ENCODE measurements around the gene UGT1A8. TPM values are rescaled to one million over a fixed set of nuclear protein-coding genes. Genes with fewer than 3 reads are reported as not detected.
"Not testable (repeated sequence)": the region's sequence is repeated elsewhere in the genome, so short reads cannot be mapped to it uniquely, and the experiment has no call there.

The UGT1A8 gene
- total RNA-seq, 1 donor from 2014 or later, result not detected

DNA sequence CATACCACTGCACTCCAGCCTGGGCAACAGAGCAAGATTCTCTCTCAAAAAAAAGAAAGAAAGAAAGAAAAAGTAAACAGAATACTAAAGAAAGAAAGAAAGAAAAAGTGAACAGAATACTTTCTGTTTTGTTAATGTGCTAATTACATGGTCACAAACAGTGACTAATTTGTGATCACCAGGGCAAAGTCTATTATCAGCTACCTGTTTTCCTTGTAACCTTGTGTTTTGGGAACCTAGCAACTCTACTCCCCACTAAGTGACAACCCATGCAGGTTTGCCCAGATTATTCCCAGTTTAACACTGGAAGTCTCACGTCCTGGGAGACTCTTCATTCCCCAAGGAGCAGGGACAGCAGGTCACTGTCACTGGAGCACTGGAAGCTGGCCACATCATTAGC, 37.6 kb downstream of the UGT1A8 start:
- no peak for TF ChIP-seq CTCF (IDR thresholded peaks at IDR 0.05)
- H3K36me3 Mint-ChIP-seq (ENCODE audit: unreplicated experiment), result no peaks in the 10 kb centered on the region

DNA sequence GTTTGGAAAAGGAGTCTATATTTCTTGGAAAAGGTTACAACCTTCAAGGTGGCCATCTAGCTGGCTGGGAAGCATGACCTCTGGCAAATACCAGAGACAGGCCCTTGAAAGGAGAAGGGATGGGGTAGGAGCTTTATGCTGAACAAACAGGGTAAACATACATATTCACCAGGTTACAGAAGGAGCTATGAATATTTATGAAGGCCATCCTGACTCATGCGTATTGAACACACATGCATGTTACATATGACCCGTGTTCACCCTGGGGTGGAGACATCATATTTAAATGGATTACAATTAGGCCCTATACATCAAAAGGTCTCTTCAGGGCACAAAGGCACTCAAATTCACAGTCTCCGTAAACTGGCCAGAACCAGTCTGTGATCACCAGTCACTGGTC, 38.5 kb downstream of the UGT1A8 start:
- H3K27ac Mint-ChIP-seq (ENCODE audit: unreplicated experiment); H3K36me3 Mint-ChIP-seq (ENCODE audit: unreplicated experiment); H3K4me1 Mint-ChIP-seq (ENCODE audit: unreplicated experiment); DNase-seq (ENCODE audit: extremely low spot score, unreplicated experiment); H3K9me3 Mint-ChIP-seq (ENCODE audit: unreplicated experiment); H3K4me3 Mint-ChIP-seq (ENCODE audit: unreplicated experiment): not testable (repeated sequence)
- peaks cover 60% of the 10 kb centered on the region for H3K27me3 Mint-ChIP-seq (ENCODE audit: unreplicated experiment)

More for the DNA sequence above, 37.6 kb downstream of the UGT1A8 start:
- H3K9me3 Mint-ChIP-seq (ENCODE audit: unreplicated experiment), result no peaks in the 10 kb centered on the region
- no peaks in the 10 kb centered on the region for H3K4me1 Mint-ChIP-seq (ENCODE audit: unreplicated experiment)
- H3K4me3 Mint-ChIP-seq (ENCODE audit: unreplicated experiment), result no peak overlapping the region
- DNase-seq (ENCODE audit: extremely low spot score, unreplicated experiment), result no peak
- H3K27me3 Mint-ChIP-seq (ENCODE audit: unreplicated experiment), result peaks cover 60% of the 10 kb centered on the region
- H3K27ac Mint-ChIP-seq (ENCODE audit: unreplicated experiment), result no peak overlapping the region

GRCh38 chr2:233656443-233656842, 39.0 kb downstream of the UGT1A8 start:
- TF ChIP-seq CTCF (IDR thresholded peaks at IDR 0.05), result no peak
- H3K9me3 Mint-ChIP-seq (ENCODE audit: unreplicated experiment), result no peaks in the 10 kb centered on the region
- H3K36me3 Mint-ChIP-seq (ENCODE audit: unreplicated experiment), result no peaks in the 10 kb centered on the region
- H3K27me3 Mint-ChIP-seq (ENCODE audit: unreplicated experiment), result peaks cover 57% of the 10 kb centered on the region
- H3K4me1 Mint-ChIP-seq (ENCODE audit: unreplicated experiment), result no peaks in the 10 kb centered on the region
- H3K4me3 Mint-ChIP-seq (ENCODE audit: unreplicated experiment), result no peak overlapping the region
- H3K27ac Mint-ChIP-seq (ENCODE audit: unreplicated experiment), result no peak overlapping the region
- no peak for DNase-seq (ENCODE audit: extremely low spot score, unreplicated experiment)

DNA sequence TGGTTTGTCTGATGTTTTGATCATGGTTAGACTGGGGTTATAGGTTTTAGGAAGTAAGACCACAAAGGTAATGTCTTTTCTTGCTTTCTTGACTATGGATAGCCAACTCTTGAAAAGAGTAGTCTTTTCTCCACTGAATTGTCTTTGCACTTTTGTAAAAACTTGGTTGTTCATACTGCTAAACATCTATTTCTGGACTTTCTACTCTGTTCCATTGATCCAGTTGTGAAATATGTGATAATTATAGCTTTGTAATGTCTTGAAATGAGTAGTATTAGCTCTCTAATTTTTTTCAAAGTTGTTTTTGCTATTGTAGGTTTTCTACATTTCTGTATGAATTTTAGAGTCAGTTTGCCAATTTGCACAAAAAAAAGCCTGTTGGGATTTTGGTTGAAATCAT, 41.2 kb downstream of the UGT1A8 start:
- Mint-ChIP-seq H3K27me3 (ENCODE audit: unreplicated experiment) (peaks cover 49% of the 10 kb centered on the region), H3K27ac (ENCODE audit: unreplicated experiment) (no peak overlapping the region)

DNA sequence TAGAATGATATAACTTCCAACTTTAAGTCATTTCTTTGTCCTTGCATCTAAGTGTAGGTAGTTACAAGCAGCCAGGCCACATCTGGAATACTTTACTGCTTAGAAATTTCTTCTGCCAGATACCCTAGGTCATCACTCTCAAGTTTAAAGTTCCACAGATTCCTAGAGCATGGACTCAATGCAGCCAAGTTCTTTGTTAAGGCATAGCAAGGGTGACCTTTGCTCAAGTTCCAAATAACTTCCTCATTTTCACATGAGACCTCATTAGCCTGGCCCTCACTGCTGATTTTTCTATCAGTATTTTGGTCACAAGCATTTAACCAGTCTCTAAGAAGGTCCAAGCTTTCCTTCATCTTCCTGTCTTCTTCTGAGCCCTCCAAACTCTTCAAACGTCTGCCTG, 46.5 kb downstream of the UGT1A8 start:
- DNase-seq (ENCODE audit: extremely low spot score, unreplicated experiment), result no peak
- Mint-ChIP-seq H3K27me3 (ENCODE audit: unreplicated experiment) (peaks cover 42% of the 10 kb centered on the region), H3K36me3 (ENCODE audit: unreplicated experiment) (no peaks in the 10 kb centered on the region), H3K27ac (ENCODE audit: unreplicated experiment) (no peak overlapping the region), H3K4me1 (ENCODE audit: unreplicated experiment) (no peaks in the 10 kb centered on the region), H3K9me3 (ENCODE audit: unreplicated experiment) (no peaks in the 10 kb centered on the region), H3K4me3 (ENCODE audit: unreplicated experiment) (no peak overlapping the region)
- TF ChIP-seq CTCF (IDR thresholded peaks at IDR 0.05), result no peak

More for the DNA sequence above, 41.2 kb downstream of the UGT1A8 start:
- Mint-ChIP-seq H3K36me3 (ENCODE audit: unreplicated experiment) (no peaks in the 10 kb centered on the region), H3K4me1 (ENCODE audit: unreplicated experiment) (no peaks in the 10 kb centered on the region), H3K4me3 (ENCODE audit: unreplicated experiment) (no peak overlapping the region), H3K9me3 (ENCODE audit: unreplicated experiment) (no peaks in the 10 kb centered on the region)
- TF ChIP-seq CTCF (IDR thresholded peaks at IDR 0.05), result no peak
- DNase-seq (ENCODE audit: extremely low spot score, unreplicated experiment), result no peak
